ELF-1 (cell line): ENCODE results near the gene KIF26B.
"Not testable (repeated sequence)": the region's sequence is repeated elsewhere in the genome, so short reads cannot be mapped to it uniquely, and the experiment has no call there.

Source experiments
- DNase-seq: peaks from one replicate; pipeline ENCODE4 v3.0.0-alpha.2; 2016; ENCODE audit warnings: low read depth, low spot score

The KIF26B gene

GRCh38 chr1:245694753-245695195 lies 540.0 kb downstream of the KIF26B start:
- DNase-seq = no peak

GRCh38 chr1:245695211-245695610 lies 540.4 kb downstream of the KIF26B start:
- no peak for DNase-seq

GRCh38 chr1:245695701-245696100 lies 540.9 kb downstream of the KIF26B start:
- DNase-seq = not testable (repeated sequence)

- no peak for DNase-seq
Measured at GRCh38 chr1:245698116-245698515, 543.3 kb downstream of the KIF26B start.

GRCh38 chr1:245698860-245699259 lies 544.1 kb downstream of the KIF26B start:
- DNase-seq = no peak

GRCh38 chr1:245700631-245701030 lies 545.8 kb downstream of the KIF26B start:
- no peak for DNase-seq

- DNase-seq = no peak
Measured at GRCh38 chr1:245701631-245702030, 546.8 kb downstream of the KIF26B start.

- no peak for DNase-seq
Measured at GRCh38 chr1:245702346-245702745, 547.6 kb downstream of the KIF26B start.

GRCh38 chr1:245704341-245704740 lies 549.6 kb downstream of the KIF26B start:
- no peak for DNase-seq

- DNase-seq = no peak
Measured at GRCh38 chr1:245704765-245705164, 550.0 kb downstream of the KIF26B start.

- DNase-seq = no peak
Measured at GRCh38 chr1:245707941-245708340, 553.2 kb downstream of the KIF26B start.

- DNase-seq = peak; percentile 23
Measured at GRCh38 chr1:245710961-245711903, 556.4 kb downstream of the KIF26B start.

GRCh38 chr1:245714027-245714426 lies 559.2 kb downstream of the KIF26B start:
- DNase-seq = not testable (repeated sequence)

GRCh38 chr1:245715291-245715701 lies 560.5 kb downstream of the KIF26B start:
- peak; percentile 12 for DNase-seq

GRCh38 chr1:245715970-245716369 lies 561.2 kb downstream of the KIF26B start:
- DNase-seq = no peak

GRCh38 chr1:245716561-245716960 lies 561.8 kb downstream of the KIF26B start:
- no peak for DNase-seq

- DNase-seq = no peak
Measured at GRCh38 chr1:245717611-245718010, 562.8 kb downstream of the KIF26B start.

GRCh38 chr1:245718123-245718522 lies 563.3 kb downstream of the KIF26B start:
- no peak for DNase-seq

- no peak for DNase-seq
Measured at GRCh38 chr1:245718951-245719350, 564.2 kb downstream of the KIF26B start.

- no peak for DNase-seq
Measured at GRCh38 chr1:245721488-245721887, 566.7 kb downstream of the KIF26B start.

- DNase-seq = not testable (repeated sequence)
Measured at GRCh38 chr1:245728035-245728434, 573.2 kb downstream of the KIF26B start.

GRCh38 chr1:245730801-245731200 lies 576.0 kb downstream of the KIF26B start:
- no peak for DNase-seq

GRCh38 chr1:245740336-245740735 lies 585.6 kb downstream of the KIF26B start:
- DNase-seq = not testable (repeated sequence)
